GM21723 (cell line): ENCODE results near the gene RAD51AP1.

Experiments used
- ATAC-seq: cut with Tn5 transposase; IDR thresholded peaks from one replicate; pipeline ENCODE4 v1.9.1; 2021; ENCODE audit warnings: mild to moderate bottlenecking, moderate library complexity; ENCODE audit not compliant: unreplicated experiment

The RAD51AP1 gene

GRCh38 chr12:4588916-4589315 is 50.2 kb downstream of the RAD51AP1 start:
- ATAC-seq, result no peak

GRCh38 chr12:4589941-4590340 is 51.3 kb downstream of the RAD51AP1 start:
- ATAC-seq, result no peak

DNA sequence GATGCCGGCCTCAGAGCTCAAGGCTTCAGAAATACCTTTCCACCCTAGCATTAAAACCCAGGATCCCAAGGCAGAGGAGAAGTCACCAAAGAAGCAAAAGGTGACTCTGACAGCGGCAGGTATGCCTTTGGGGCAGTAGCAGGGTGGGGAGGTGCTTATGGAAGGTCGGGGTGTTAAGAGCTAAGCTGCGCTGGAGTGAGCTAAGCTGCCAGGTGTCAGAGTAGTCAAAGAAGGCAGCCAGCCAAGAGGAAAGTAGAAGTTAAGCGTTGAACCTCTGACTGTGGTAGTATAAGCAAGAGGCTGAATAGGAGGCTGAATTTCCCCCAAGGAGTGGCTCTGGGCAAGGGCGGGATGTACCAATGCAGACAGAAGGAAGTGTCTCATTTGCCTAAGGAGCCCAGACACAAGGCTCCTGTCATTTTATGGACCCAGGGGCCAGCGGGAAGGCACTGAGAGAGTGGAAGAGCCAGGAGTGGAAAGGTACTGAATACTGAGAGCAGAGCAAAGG is 52.5 kb downstream of the RAD51AP1 start:
- ATAC-seq, result no peak

DNA sequence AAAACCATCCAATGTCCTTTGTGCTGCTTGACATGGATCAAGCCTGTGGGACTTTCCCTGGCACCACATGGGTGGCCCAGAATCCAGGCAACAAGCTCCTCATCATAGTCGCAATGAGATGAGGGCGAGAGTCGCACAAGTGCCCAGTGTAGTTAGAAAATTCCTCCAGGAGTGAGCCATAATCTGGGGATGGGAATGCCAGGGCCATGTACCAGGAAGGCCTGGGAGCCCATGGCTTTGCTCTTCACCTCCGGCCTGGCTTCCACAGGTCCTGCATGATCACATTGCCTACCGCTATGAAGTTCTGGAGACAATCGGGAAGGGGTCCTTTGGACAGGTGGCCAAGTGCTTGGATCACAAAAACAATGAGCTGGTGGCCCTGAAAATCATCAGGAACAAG is 57.2 kb downstream of the RAD51AP1 start:
- no peak for ATAC-seq

DNA sequence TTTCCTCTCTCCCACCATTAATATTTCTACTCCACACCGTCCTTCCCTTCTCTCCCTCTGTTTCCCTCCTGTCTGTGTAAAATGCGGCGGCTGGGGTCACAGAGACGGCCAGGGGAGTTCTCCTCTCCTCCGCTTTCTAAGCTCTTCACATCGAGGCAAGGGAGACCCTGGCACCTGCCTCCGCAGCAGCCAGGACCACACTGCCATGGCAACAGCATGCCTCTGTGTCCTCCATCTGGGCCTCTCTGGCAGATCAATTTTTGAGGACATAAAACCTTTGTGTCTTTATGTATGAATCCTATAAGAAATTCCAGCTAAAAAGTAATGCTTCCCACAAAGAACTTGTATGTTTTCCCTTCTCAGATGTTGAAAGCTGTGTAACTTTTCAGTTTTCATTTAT is 64.7 kb downstream of the RAD51AP1 start:
- no peak for ATAC-seq

- ATAC-seq, result no peak
These were observed 65.3 kb downstream of the RAD51AP1 start for GRCh38 chr12:4603946-4604345.

DNA sequence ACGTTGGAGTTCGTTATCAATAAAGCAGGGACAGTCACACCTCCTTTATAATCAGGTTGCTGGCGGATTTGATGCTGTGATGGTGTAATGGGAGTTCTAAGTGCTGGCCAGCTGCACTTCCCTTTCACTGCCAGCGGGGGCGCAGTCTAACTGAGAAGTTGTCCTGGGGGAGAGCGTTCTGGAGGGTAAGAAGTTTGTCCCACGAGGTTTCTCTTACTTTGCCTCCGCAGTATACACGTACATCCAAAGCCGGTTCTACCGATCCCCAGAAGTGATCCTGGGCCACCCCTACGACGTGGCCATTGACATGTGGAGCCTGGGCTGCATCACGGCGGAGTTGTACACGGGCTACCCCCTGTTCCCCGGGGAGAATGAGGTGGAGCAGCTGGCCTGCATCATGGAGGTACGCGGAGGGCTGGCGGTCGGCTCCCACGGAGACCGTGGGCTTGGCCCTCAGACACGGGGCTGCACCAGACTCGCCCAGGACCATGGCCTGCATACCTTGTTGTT is 66.0 kb downstream of the RAD51AP1 start:
- peak; percentile 93 for ATAC-seq

GRCh38 chr12:4607056-4607455 is 68.4 kb downstream of the RAD51AP1 start:
- no peak for ATAC-seq

DNA sequence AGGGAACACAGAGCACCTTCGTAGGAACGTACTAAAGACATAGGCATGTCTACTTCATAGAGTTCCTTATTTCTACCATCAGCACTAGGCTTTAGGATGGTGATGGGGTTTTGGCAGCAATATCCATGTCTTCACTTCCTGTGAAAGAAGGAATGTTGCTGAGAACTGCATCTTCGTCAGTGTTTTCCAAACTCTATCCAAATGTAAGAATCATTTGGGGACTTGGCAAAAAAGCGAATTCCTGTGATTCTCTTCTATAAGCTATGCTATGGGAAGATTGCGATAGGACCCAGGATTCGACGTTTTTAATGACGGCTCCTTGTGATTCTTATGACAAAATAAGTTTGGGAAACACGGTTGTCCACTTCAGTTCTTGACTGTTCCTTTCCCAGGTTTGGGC is 70.4 kb downstream of the RAD51AP1 start:
- ATAC-seq, result no peak
